GM18505 (cell line): Measurements from ENCODE around the gene SLC49A3.
"Not testable (repeated sequence)": the region's sequence is repeated elsewhere in the genome, so short reads cannot be mapped to it uniquely, and the experiment has no call there.

ENCODE experiments used
- ATAC-seq: cut with Tn5 transposase; IDR thresholded peaks from one replicate; pipeline ENCODE4 v1.9.1; 2021; ENCODE audit not compliant: unreplicated experiment
- POLR2A ChIP-seq: IDR thresholded peaks from 4 replicates; pipeline ENCODE4 v1.6.1; 2011; ENCODE audit warnings: borderline replicate concordance; ENCODE audit not compliant: insufficient read depth, insufficient read length; ENCODE audit errors: extremely low read depth

The SLC49A3 gene

GRCh38 chr4:650951-651883 lies 37.7 kb downstream of the SLC49A3 start:
- ATAC-seq, result no peak
- no peak for TF ChIP-seq POLR2A

GRCh38 chr4:650461-650860 lies 38.5 kb downstream of the SLC49A3 start:
- ATAC-seq, result no peak
- TF ChIP-seq POLR2A, result no peak

- TF ChIP-seq POLR2A, result no peak
- ATAC-seq, result no peak
Observed at GRCh38 chr4:649751-650310, 39.1 kb downstream of the SLC49A3 start.

- no peak for TF ChIP-seq POLR2A
- ATAC-seq, result no peak
Observed at GRCh38 chr4:649293-649625, 39.7 kb downstream of the SLC49A3 start.

GRCh38 chr4:648579-649292 lies 40.2 kb downstream of the SLC49A3 start:
- no peak for TF ChIP-seq POLR2A
- no peak for ATAC-seq

GRCh38 chr4:647481-647880 lies 41.5 kb downstream of the SLC49A3 start:
- no peak for TF ChIP-seq POLR2A
- ATAC-seq, result no peak

- TF ChIP-seq POLR2A, result no peak
- ATAC-seq, result no peak
Observed at GRCh38 chr4:646460-646859, 42.5 kb downstream of the SLC49A3 start.

GRCh38 chr4:642366-642765 lies 46.6 kb downstream of the SLC49A3 start:
- not testable (repeated sequence) for ATAC-seq

- no peak for ATAC-seq
- no peak for TF ChIP-seq POLR2A
Observed at GRCh38 chr4:637536-638280, 51.2 kb downstream of the SLC49A3 start.

- no peak for ATAC-seq
- TF ChIP-seq POLR2A, result no peak
Observed at GRCh38 chr4:636628-637159, 52.3 kb downstream of the SLC49A3 start.

GRCh38 chr4:635851-636627 lies 52.9 kb downstream of the SLC49A3 start:
- no peak for TF ChIP-seq POLR2A
- no peak for ATAC-seq

- ATAC-seq, result not testable (repeated sequence)
Observed at GRCh38 chr4:635066-635835, 53.7 kb downstream of the SLC49A3 start.
